ENCODE data around the gene ACBD5. TPM values are rescaled to one million over a fixed set of nuclear protein-coding genes. Genes with fewer than 3 reads are reported as not detected.
"Not testable (repeated sequence)": the region's sequence is repeated elsewhere in the genome, so short reads cannot be mapped to it uniquely, and the experiment has no call there.

ACBD5 gene
- total RNA-seq, 1 donor from 2014 or later, result 61.4 TPM

DNA sequence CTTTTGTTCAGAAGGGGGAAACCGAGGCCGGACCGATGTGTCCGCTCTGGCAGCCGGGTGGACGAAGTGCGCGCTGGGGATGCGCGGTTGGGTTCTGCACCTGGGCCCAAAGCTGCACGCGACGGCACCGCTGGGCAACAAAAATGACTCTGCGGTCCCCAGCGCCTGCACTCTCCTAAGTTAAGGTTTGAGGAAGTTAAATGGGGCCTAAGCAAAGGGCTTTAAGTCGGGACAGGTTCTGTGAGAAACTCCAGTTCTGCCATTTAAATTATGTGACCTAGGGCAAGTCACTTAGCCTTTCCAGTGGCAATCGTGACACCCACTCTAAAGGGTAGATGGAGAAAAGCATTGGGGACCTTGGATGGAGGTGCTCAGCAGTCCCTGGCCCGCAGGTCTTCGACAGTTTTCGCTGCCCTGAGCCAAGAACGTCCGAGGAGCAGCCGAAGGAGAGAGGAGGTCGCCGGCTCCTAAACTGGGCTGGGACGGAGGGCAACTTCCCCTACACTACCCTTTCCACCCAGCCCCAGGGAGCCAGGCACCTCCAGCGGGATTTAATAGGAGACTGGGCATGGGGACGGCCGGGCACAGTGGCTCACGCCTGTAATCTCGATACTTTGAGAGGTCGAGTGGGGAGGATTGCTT lies 534 bp upstream of the ACBD5 start:
- no peak for DNase-seq (ENCODE audit: low read depth)

DNA sequence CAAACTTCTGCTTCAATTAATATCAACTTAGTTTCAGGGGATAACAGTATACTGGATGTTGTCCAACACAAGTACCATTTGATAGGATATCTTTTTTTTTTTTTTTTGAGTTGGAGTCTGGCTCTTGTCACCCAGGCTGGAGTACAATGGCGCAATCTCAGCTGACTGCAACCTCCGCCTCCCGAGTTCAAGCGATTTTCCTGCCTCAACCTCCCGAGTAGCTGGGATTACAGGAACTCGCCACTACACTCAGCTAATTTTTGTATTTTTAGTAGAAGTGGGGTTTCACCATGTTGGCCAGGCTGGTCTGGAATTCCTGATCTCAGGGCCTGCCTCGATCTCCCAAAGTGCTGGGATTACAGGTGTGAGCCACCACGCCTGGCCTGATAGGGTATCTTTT lies 3.1 kb downstream of the ACBD5 start:
- not testable (repeated sequence) for DNase-seq (ENCODE audit: low read depth)

DNA sequence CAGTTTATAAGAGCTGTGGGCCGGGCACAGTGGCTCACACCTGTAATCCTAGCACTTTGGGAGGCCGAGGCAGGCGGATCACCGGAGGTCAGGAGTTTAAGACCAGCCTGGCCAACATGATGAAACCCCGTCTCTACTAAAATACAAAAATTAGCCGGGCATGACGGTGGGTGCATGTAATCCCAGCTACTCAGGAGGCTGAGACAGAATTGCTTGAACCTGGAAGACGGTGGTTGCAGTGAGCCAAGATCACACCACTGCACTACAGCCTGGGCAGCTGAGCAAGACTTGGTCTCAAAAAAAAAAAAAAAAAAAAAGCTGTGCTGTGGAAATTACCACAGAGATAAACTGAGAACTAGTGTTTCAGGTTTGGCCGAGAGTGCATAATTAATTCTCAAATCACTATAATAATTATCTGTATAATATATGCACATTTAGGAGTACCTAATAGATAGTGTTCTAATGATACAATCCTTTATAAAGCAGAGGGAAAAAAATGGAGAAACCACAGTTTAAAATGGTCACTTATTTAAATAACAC lies 3.9 kb downstream of the ACBD5 start:
- DNase-seq (ENCODE audit: low read depth), result peak; percentile 44

DNA sequence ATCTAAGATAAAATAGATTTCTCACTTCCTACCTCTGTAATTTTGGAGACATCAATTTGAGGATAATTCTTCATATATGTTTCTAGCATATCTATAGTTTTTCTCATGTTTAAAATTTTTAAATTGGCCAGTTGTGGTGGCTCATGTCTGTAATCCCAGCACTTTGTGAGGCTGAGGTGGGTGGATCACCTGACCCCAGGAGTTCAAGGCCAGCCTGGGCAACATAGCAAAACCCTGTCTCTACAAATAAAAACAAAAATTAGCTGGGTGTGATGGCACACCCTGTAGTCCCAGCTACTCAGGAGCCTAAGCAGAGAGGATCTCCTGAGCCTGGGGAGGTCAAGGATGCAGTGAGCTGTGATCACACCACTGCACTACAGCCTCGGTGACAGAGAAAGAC lies 4.9 kb downstream of the ACBD5 start:
- DNase-seq (ENCODE audit: low read depth), result no peak

DNA sequence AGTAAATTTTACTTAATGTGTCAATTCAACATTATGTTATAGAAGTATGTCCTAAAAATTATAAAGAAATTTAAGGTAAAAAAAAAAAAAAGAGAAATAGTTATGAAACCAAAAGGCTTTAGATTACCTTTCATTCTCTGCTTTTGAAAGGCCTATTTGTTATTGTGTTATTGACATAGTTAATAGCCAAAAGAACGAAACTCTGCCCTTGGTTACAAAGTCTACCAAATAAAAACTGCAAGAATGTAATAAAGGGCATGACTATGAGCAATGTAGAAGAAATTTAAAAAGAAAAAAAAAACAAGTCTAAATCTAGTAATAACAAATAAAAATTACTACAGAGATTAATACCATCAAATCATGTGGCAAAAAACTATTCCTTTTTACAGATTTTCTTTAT lies 10.6 kb downstream of the ACBD5 start:
- no peak for DNase-seq (ENCODE audit: low read depth)

DNA sequence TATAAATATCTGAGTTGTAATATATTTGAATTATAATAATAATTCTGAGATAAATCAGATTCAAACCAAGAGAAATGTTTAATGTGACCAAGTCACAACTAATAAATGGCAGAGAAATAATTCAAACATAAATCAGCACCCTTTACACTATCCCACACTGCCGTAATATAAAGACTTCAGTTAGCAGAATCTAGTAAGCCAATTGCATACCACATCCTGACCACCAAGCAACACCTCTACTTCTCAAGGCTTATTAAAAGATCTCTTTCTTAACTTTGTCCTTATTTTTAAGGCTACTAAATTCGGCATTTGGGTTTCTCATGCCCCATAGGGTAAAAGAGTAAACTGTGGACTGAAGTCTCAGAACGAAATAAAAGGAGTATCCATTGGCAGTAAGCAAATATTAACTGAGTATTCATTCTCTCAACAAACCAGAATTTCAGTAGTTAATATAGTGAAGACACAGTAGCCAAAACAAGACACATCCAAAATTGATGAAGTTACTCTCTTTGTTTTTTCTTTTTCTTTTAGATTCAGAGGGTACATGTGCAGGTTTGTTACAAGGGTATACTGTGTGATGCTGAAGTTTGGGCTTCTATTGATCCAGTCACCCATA lies 14.8 kb downstream of the ACBD5 start:
- DNase-seq (ENCODE audit: low read depth), result no peak

DNA sequence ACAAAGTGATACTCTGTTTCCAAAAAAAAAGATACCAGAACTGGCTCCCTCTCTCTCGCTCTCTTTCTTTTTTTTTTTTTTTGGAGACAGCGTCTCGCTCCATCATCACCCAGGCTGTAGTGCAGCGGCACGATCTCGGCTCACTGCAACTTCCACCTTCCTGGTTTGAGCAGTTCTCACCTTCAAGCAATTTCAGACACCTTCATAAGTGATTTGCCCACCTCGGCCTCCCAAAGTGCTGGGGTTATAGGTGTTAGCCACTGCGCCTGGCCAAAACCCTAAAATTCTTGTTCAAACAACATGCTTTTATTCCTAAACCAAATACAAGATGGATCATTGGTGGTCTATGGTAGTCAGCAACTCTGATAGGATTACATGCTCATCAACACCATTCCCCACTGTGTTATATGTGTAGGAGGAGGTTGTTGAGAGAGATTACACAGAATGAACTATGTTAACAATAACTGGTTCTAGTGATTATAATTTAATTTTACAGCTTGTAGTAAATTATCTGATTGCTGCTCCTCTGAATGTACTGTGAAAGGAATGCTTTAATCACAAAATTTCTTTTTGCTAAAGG lies 15.5 kb downstream of the ACBD5 start:
- DNase-seq (ENCODE audit: low read depth), result no peak

DNA sequence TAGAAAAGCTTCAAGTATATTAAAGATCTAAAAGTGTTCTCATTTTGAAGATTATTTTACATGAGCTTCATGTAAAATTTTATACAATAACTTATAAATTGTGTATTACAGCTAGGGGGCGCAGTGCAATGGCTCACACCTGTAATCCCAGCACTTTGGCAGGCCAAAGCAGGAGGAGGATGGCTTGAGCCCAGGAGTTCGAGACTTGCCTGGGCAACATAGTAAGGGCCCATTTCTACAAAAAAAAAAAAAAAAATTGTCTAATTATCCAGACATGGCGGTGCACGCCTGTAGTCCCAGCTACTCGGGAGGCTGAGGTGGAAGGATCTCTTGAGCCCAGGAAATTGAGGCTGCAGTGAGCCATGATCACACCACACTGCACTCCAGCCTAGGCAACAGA lies 16.6 kb downstream of the ACBD5 start:
- peak; percentile 23 for DNase-seq (ENCODE audit: low read depth)

DNA sequence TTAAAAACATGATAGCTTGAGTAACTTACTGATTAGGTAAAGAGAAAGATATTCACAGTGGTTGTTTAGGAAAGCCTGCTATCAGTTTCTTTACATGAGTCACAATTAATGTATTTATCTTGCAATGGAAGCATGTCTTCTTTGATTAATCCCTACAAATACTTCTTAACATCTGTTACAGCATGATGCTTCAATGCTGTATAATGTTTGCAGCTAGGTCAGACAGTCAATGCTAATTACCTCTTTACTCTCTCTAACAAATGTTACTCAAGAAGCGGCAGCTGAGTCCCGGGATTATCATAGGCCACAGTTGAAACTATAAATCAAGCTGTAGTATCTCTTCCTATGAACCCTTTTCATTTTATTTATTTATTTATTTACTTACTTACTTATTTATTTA lies 33.2 kb downstream of the ACBD5 start:
- no peak for DNase-seq (ENCODE audit: low read depth)

DNA sequence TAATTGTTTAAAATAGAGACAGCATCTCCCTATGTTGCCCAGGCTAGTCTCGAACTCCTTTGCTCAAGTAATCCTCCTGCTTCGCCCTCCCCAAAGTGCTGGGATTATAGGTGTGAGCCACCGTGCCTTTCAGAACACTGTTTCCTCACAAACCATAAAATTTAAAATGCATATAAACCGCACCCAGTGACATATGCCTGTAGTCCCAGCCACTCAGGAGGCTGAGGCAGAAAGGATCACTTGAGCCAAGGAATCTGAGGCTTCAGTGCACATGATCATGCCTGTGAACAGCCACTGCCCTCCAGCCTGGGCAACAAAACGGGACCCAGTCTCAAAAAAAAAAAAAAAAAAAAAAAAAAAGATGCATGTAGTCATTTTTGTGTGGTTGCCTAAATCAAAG lies 36.8 kb downstream of the ACBD5 start:
- no peak for DNase-seq (ENCODE audit: low read depth)

DNA sequence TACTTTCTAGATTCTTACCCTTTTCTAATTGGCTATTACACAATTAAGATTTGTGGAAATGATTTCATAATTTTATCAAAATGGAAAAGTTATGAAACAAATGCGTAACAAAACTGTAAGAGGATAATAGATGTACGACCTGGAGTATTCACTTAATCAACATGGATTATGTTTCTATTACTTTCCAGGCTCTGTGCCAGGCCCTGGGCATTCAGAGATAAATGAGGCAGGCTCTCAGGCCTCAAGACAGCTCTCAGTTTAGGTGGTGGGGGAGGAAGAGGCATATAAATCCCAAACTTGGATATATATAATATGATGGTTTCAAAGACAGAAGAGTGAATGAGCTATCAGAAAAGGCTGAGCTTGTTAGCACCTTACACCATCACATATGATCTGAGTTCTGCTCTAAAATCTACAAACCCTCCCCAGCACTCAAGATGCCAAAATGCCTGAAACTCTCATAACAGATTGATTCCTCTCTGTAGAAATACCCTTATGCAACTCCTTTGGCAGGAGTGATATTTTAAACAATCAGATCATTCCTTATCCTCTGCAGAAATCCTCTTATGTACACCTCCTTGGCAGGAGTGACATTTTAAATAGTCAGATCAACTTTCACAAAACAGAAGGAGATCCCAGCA lies 42.5 kb downstream of the ACBD5 start:
- DNase-seq (ENCODE audit: low read depth), result no peak

DNA sequence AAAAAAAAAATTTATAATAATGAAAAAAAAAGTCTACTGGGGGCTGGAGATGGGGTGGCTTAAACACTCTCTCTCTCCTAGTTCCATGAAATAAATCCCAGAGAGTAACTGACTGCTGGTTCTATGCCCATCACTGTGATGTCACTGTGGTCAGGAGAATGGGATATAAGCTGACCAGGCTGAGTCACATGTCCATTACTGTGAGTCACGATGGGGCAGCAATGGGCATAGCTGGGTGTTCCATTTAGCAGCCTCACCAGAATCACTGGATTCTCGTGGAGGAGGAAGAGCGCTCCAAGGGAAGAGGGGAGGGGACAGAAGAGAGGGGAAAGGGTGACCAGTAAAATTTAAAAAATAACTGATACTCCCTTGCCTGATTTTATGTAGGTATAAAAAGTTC lies 48.3 kb downstream of the ACBD5 start:
- peak; percentile 96 for DNase-seq (ENCODE audit: low read depth)

DNA sequence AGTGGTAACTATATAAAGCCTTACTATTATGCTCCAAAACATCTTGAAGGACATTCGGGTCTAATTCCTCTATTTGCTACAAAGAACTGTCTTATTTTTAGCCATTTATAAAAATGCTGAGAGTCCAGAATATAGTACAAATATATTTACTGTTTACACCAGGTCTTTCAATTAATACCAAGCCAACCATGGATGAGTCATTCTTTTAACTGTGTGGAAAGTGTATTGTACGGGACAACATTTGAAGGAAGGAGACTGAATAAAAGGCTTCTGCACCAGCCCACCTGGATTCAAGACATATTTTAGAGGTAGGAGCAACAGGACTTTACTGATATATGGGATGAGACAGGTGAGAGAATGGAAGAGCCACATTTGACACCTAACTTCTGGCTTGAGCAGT lies 50.1 kb downstream of the ACBD5 start:
- peak; percentile 61 for DNase-seq (ENCODE audit: low read depth)

DNA sequence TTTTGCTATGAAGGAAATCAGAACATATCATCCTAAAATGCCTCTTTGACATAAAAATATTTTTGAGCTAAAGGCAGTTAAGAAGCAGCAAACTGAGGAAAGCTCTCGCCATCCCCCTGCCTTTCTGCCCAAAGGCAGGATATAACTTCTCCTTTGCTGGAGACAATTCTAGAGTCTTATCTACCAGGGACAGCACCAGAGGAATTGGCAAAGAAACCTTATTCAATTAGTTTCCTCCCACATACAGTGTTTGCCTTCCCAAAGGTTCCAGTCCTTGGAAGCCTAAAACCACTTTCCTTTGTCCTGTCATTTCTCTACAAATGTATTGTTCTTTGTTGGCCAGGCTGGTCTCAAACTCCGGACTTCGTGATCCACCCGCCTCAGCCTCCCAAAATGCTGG lies 51.7 kb downstream of the ACBD5 start:
- DNase-seq (ENCODE audit: low read depth), result no peak

DNA sequence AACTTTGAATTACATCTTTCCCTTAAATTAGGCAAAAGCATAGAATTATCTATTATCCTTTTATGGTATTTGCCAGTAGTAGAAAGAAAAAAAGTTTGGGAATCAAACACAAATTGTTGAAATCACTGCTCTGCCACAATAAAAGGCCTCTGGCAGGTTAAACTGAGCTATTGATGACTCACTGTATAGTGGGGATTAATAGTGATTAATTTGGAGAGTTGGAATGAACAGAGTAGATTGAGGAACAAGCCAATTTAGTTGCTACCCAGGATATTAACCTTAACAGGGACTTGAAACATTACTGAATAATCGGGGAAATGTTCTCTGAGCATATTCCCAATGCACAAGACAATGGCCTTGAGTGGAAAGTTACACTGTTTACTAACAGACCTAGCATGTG lies 52.3 kb downstream of the ACBD5 start:
- peak; percentile 42 for DNase-seq (ENCODE audit: low read depth)

DNA sequence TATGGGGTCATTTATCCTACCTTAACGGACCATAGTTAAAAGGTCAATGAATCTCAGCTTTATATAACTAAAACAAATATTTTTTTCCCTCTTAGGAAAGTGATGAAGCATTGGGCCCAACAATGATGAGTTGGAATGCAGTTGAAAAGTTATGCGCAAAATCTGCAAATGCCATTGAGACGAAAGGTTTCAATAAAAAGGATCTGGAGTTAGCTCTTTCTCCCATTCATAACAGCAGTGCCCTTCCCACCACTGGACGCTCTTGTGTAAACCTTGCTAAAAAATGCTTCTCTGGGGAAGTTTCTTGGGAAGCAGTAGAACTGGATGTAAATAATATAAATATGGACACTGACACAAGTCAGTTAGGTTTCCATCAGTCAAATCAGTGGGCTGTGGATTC lies 70.7 kb downstream of the ACBD5 start:
- DNase-seq (ENCODE audit: low read depth), result no peak

DNA sequence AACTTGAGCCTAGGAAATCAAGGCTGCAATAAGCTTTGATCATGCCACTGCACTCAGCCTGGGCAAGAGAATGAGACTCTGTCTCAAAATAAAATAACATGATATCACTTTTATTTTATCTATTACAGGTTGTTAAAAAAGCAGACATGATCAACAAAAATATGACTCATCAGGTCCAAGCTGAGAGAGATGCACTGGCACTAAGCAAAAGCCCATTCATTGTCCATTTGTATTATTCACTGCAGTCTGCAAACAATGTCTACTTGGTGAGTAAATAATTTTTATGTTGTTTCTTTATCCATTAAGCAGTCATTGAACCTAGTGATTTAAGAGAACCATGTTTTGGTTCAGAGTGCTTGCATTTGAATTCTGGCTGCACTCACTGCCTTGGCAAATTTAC lies 82.2 kb downstream of the ACBD5 start:
- peak; percentile 68 for DNase-seq (ENCODE audit: low read depth)

DNA sequence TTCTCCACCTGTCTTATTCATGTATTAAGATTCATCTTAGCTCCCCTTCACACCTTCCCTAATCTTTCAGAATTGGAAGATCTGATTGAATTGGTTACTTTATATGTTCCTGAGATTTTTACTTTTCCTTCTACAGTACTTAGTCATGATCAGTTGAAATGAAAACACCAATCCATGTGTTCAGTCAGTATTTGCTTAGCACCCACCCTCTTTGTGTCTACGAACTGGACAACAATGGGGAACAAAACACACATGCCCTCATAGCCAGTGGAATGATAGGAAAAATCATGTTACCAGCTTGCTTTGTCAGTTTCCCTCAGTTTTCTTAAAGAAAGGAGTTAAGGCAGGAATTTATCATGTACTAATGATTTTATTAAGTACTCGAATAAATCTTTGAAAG lies 83.4 kb downstream of the ACBD5 start:
- DNase-seq (ENCODE audit: low read depth), result peak; percentile 23

DNA sequence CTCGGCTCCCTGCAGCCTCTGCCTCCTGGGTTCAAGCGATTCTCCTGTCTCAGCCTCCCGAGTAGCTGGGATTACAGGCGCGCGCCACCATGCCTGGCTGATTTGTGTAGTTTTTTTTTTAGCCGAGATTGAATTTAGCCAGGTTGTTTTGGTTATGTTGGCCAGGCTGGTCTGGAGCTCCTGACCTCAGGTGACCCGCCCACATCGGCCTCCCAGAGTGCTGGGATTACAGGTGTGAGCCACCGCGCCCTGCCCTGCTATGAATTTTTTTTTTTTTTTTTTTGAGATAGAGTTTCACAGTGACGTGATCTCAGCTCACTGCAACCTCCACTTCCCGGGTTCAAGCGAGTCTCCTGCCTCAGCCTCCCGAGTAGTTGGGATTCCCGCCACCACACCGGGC lies 84.0 kb downstream of the ACBD5 start:
- DNase-seq (ENCODE audit: low read depth), result not testable (repeated sequence)

DNA sequence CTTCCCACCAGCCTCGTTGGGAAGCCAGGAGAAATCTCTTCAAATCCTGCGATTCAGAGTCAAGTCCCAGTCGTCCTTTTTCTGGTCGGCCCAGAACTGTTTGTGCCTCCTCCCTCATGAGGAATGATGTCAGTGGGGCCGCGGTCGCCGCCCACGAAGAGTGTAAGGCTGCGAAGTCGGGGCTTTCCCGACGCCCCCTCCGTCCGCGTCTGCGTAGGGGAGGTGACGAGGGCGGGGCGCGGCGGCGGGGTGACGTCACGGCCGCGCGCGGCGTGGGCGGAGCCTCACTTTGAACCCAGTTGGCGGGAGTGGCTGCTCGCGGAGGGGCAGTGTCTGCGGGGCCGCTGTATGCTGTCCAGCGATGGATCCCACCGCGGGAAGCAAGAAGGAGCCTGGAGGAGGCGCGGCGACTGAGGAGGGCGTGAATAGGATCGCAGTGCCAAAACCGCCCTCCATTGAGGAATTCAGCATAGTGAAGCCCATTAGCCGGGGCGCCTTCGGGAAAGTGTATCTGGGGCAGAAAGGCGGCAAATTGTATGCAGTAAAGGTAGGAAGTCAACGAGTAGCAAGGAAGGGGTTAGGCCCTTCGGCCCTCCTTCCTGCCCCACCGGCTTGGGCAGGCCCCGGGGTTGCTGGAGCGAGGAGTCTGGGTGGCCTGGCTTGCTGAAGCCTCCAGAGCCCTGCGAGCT lies 85.4 kb downstream of the ACBD5 start, which contains the start of gene MASTL:
TSS of gene MASTL (plus strand) at position 287 of the 689 bp plus-strand sequence. CDS start at position 362, 75 bp downstream.
- peak; percentile 85 for DNase-seq (ENCODE audit: low read depth)

DNA sequence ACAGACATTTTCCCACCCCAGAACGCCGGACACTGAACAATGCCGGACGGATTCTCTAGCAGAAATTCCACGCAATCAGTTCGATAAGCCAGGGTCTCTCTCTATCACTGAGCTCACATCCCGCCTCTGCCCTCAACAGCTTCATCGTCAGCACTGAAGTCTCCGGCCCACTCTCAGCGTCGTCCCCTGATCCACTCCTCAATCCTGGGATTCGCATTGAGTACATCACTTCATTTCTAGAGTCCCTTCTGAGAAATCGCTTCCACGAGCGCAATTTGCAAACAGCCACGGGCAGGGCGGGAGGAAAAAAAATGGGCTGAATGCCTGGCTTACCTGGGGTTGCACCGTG lies 86.8 kb downstream of the ACBD5 start:
- DNase-seq (ENCODE audit: low read depth), result peak; percentile 4

DNA sequence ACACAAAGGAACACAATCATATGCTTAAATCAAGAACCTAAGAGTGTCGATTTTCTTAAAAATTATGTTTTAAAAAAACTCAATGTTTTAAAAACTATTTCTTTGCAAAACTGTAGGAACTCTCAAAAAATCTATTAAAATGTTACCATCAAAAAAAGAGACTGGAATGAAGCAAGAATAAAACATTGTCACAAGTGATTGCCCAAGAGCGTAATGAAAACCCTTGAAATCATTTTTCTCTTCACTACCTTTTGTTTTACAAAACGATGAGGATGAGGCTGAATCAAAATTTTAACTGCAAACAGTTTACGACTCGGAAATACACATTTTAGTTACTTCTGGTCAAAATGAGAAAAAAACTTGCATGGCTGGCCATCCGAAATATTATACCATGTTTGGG lies 87.3 kb downstream of the ACBD5 start:
- DNase-seq (ENCODE audit: low read depth), result no peak

Data from renal cortical epithelial cell (primary cell).